ENCODE measurements around the gene TAF8.
"Not testable (repeated sequence)": the region's sequence is repeated elsewhere in the genome, so short reads cannot be mapped to it uniquely, and the experiment has no call there.

DNA sequence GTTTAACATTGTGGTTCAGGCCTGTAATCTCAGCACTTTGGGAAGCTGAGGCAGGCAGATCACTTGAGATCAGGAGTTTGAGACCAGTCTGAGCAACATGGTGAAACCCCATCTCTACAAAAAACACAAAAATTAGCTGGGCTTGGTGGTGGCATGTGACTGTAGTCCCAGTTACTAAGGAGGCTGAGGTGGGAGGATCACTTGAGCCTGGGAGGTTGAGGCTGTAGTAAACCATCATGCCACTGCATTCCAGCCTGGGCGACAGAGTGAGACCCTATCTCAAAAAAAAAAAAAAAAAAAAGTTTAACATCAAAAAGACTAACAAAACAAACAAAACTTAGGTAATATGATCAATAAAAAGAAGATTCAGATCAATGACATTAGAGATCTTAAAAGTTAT, 46.7 kb upstream of the TAF8 start:
- TF ChIP-seq, protein P1, sequence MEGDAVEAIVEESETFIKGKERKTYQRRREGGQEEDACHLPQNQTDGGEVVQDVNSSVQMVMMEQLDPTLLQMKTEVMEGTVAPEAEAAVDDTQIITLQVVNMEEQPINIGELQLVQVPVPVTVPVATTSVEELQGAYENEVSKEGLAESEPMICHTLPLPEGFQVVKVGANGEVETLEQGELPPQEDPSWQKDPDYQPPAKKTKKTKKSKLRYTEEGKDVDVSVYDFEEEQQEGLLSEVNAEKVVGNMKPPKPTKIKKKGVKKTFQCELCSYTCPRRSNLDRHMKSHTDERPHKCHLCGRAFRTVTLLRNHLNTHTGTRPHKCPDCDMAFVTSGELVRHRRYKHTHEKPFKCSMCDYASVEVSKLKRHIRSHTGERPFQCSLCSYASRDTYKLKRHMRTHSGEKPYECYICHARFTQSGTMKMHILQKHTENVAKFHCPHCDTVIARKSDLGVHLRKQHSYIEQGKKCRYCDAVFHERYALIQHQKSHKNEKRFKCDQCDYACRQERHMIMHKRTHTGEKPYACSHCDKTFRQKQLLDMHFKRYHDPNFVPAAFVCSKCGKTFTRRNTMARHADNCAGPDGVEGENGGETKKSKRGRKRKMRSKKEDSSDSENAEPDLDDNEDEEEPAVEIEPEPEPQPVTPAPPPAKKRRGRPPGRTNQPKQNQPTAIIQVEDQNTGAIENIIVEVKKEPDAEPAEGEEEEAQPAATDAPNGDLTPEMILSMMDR (IDR thresholded peaks at IDR 0.05): not testable (repeated sequence)
- not testable (repeated sequence) for TF ChIP-seq POLR2A (IDR thresholded peaks at IDR 0.05)
